ENCODE data around the gene EIF2D. TPM values are rescaled to one million over a fixed set of nuclear protein-coding genes. Genes with fewer than 3 reads are reported as not detected.
A peak's percentile ranks its signal among the peaks of the same experiment; 100 is the strongest.
"Not testable (repeated sequence)": the region's sequence is repeated elsewhere in the genome, so short reads cannot be mapped to it uniquely, and the experiment has no call there.

EIF2D gene
- polyA plus RNA-seq, 2 of the 4 experiments (the other 2 are of a cell fraction): 31.8 to 63.2 TPM

DNA sequence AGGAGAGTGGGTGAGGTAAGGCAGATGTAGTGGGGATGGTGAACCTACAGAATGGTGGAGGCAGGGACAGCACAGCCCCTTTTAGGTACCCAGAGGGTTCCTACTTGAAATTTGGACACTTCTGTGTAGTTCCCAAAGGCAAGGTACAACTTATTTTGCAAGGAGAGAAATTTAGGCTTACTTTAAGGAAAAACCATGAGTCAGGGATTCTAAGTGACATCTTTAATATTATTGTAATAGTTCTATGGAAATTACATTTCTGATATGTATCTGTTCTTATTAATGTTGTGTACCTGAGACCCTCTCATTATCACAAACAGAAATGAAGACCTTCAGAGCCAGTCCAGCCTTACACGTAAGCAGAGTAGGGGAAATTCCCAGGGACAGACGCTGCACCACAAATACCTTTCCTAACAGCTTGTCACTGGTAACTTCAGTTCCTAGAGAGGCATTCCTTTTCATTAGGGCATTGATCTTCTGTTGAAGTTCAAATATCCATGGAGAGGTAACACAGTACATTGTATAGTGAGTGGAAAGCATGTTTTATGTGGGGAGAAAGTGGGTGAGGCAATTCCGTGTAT, 30.9 kb upstream of the EIF2D start:
- TF ChIP-seq MAZ (IDR thresholded peaks at IDR 0.05; ENCODE audit: borderline replicate concordance, low read depth, low read length): no peak
- TF ChIP-seq MAFK (IDR thresholded peaks at IDR 0.05; ENCODE audit: partially characterized antibody): peak; percentile 63
- H3K4me2 ChIP-seq: no peak overlapping the region
- POLR2A ChIA-PET: no interaction called here
- no peak overlapping the region for H3K27ac ChIP-seq
- CTCF ChIA-PET: interaction anchor here (1.0 to 4.0 kb wide), 3 partner anchors 17 to 269 kb away, joined by 3 to 23 read pairs (median 4); no protein-coding TSS in a partner anchor
- ATAC-seq: peak in 1 of 2 experiments; percentile 24; a peak in 2 of 6 replicates
- 87% methylated on average over 3 of the region's 3 CpGs for WGBS (ENCODE audit: missing lambda C conversion rate)
- H3K4me3 ChIP-seq: no peak overlapping the region
- no peak for FAIRE-seq
- DNase-seq (ENCODE audit: low read depth in 1 of 2, low spot score in 1 of 2): no peak
- H3K4me1 ChIP-seq: peaks cover 2% of the 10 kb centered on the region; the same call in 1 of the 3 replicates
- H3K9me3 ChIP-seq: no peaks in the 10 kb centered on the region

DNA sequence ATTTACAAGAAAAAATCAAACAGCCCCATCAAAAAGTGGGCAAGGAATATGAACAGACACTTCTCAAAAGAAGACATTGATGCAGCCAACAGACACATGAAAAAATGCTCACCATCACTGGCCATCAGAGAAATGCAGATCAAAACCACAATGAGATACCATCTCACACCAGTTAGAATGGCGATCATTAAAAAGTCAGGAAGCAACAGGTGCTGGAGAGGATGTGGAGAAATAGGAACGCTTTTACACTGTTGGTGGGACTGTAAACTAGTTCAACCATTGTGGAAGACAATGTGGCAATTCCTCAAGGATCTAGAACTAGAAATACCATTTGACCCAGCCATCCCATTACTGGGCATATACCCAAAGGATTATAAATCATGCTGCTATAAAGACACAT, 29.8 kb upstream of the EIF2D start:
- H3K9me3 ChIP-seq; H3K27ac ChIP-seq; DNase-seq (ENCODE audit: low read depth in 1 of 2, low spot score in 1 of 2); H3K4me3 ChIP-seq; H3K4me2 ChIP-seq; ATAC-seq; POLR2A ChIA-PET; H3K4me1 ChIP-seq; FAIRE-seq: not testable (repeated sequence)
- CTCF ChIA-PET: interaction anchor here (19.0 kb wide), 1 partner anchor 19 kb away, joined by 452 read pairs; no protein-coding TSS in a partner anchor
- WGBS (ENCODE audit: missing lambda C conversion rate): 91% methylated on average over 2 of the region's 2 CpGs

DNA sequence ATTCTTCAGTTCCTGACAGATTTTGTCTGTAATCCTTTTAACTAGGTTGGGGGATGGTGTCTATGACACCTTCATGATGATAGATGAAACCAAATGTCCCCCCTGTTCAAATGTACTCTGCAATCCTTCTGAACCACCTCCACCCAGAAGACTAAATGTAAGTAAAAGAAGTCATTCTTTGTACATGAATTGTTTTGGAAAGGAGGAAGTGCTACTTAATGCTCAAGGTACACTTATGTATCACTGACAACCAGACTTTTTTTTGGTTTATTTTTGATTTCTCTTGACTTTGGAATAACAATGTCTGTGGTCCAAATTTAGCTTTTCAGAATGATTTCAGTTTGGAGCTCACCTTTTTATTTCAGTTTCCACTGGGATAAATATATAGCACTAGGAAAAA, 25.3 kb upstream of the EIF2D start:
- ATAC-seq (no peak), FAIRE-seq (no peak), DNase-seq (ENCODE audit: low read depth in 1 of 2, low spot score in 1 of 2) (no peak)
- ChIA-PET POLR2A (interaction anchor here (0.6 kb wide), 1 partner anchor 27 kb away, joined by 3 read pairs; no protein-coding TSS in a partner anchor), CTCF (interaction anchor here (1.2 to 19.0 kb wide), 3 partner anchors 12 to 23 kb away, joined by 3 to 452 read pairs (median 3); no protein-coding TSS in a partner anchor)
- no peaks in the 10 kb centered on the region for H3K9me3 ChIP-seq
- peaks cover 32% of the 10 kb centered on the region; the same call in 2 of the 3 replicates for H3K4me1 ChIP-seq
- no peak overlapping the region for H3K4me3 ChIP-seq
- peak overlapping the region; percentile 98; the same call in 2 of the 3 replicates for H3K4me2 ChIP-seq
- TF ChIP-seq, protein P1, sequence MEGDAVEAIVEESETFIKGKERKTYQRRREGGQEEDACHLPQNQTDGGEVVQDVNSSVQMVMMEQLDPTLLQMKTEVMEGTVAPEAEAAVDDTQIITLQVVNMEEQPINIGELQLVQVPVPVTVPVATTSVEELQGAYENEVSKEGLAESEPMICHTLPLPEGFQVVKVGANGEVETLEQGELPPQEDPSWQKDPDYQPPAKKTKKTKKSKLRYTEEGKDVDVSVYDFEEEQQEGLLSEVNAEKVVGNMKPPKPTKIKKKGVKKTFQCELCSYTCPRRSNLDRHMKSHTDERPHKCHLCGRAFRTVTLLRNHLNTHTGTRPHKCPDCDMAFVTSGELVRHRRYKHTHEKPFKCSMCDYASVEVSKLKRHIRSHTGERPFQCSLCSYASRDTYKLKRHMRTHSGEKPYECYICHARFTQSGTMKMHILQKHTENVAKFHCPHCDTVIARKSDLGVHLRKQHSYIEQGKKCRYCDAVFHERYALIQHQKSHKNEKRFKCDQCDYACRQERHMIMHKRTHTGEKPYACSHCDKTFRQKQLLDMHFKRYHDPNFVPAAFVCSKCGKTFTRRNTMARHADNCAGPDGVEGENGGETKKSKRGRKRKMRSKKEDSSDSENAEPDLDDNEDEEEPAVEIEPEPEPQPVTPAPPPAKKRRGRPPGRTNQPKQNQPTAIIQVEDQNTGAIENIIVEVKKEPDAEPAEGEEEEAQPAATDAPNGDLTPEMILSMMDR (IDR thresholded peaks at IDR 0.05): no peak
- TF ChIP-seq TP53 (CRISPR knock-in tag; IDR thresholded peaks at IDR 0.05) (no peak), ZC3H11A (IDR thresholded peaks at IDR 0.05) (no peak), ZSCAN20 (CRISPR knock-in tag; IDR thresholded peaks at IDR 0.05) (no peak), FOSB (CRISPR knock-in tag; IDR thresholded peaks at IDR 0.05) (no peak), NR3C1 (IDR thresholded peaks at IDR 0.05) (no peak)
- TF ChIP-seq, protein P2, sequence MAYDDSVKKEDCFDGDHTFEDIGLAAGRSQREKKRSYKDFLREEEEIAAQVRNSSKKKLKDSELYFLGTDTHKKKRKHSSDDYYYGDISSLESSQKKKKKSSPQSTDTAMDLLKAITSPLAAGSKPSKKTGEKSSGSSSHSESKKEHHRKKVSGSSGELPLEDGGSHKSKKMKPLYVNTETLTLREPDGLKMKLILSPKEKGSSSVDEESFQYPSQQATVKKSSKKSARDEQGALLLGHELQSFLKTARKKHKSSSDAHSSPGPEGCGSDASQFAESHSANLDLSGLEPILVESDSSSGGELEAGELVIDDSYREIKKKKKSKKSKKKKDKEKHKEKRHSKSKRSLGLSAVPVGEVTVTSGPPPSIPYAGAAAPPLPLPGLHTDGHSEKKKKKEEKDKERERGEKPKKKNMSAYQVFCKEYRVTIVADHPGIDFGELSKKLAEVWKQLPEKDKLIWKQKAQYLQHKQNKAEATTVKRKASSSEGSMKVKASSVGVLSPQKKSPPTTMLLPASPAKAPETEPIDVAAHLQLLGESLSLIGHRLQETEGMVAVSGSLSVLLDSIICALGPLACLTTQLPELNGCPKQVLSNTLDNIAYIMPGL (CRISPR knock-in tag; IDR thresholded peaks at IDR 0.05; ENCODE audit: borderline replicate concordance): no peak
- TF ChIP-seq, protein P3, sequence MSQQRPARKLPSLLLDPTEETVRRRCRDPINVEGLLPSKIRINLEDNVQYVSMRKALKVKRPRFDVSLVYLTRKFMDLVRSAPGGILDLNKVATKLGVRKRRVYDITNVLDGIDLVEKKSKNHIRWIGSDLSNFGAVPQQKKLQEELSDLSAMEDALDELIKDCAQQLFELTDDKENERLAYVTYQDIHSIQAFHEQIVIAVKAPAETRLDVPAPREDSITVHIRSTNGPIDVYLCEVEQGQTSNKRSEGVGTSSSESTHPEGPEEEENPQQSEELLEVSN (IDR thresholded peaks at IDR 0.05; ENCODE audit: borderline replicate concordance, low read depth): no peak
- no peak overlapping the region for H3K27ac ChIP-seq

DNA sequence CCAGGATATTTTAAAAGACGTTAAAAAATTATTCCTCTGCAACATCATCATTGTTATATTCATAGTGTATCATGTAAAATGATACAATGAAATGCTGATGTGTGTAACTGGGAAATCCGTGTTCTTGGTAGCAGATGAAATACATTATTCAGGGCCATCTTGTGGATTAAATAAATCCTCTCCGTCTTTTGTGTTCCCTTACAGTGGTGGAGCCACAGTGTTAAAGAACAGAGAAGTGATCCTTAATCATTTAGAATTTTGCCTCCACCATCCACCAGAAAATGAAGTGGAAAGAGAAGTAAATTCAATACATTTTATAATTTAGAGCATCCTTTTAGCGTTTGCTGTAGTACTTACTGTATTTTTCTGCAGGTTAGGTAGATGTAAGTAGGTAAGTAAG, 24.4 kb upstream of the EIF2D start:
- 64% methylated on average over 4 of the region's 4 CpGs for WGBS (ENCODE audit: missing lambda C conversion rate)
- ChIA-PET POLR2A (interaction anchor here (0.7 kb wide), 1 partner anchor 416 kb away, joined by 3 read pairs; no protein-coding TSS in a partner anchor), CTCF (interaction anchor here (1.1 to 19.0 kb wide), 5 partner anchors 13 to 89 kb away, joined by 3 to 452 read pairs (median 3); partner anchors contain the start of gene EIF2D)
- no peak for DNase-seq (ENCODE audit: low read depth in 1 of 2, low spot score in 1 of 2)
- H3K4me1 ChIP-seq: peaks cover 32% of the 10 kb centered on the region; the same call in 2 of the 3 replicates
- no peak for FAIRE-seq
- no peak for ATAC-seq
- H3K27ac ChIP-seq: no peak overlapping the region
- peak overlapping the region; percentile 91; the same call in 1 of the 3 replicates for H3K4me3 ChIP-seq
- H3K4me2 ChIP-seq: peak overlapping the region; percentile 98
- H3K9me3 ChIP-seq: no peaks in the 10 kb centered on the region
- TF ChIP-seq EP300 (IDR thresholded peaks at IDR 0.05) (no peak), SMC3 (IDR thresholded peaks at IDR 0.05) (no peak), CBX2 (IDR thresholded peaks at IDR 0.05; ENCODE audit: borderline replicate concordance, low read depth) (no peak), EHMT2 (IDR thresholded peaks at IDR 0.05; ENCODE audit: low read depth) (no peak)
